NCI-H2227 treated with DMSO at 0.1 percent for 48 hours (cell line): Measurements from ENCODE around the gene SCAF8.
"Not testable (repeated sequence)": the region's sequence is repeated elsewhere in the genome, so short reads cannot be mapped to it uniquely, and the experiment has no call there.

ENCODE experiments used
- DNase-seq: peaks from one replicate; lab custom pipeline; 2025; lab: John Stamatoyannopoulos, UW

Gene SCAF8

DNA sequence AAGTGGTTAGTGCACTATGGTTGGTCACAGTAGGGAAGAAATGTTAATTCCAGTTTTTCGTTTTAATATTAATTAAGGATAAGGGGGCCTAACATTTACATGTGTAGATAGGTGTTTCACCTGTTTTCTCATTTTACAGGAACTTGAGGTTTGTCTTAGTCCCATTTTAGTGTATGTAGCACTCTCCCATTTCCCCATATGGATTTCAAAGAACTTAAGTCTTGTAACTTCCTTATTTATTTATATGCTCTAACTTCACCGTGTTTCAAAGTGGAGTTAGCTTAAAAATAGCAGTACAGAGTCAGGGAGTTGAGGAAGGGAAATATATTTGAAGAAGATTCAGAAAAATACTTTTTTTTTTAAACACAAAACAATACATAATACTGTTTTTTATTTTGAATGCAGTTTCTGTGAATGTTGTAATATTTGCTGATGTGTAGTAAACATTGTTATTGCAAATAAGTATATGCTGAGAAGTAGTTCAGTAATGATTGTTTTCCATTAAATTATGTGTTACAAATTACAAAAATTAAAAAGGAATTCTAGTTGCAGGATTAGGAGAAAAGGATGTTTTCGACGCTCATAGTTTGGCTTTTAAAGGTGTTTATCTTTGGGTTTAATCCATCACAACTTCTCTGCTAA lies 3.5 kb downstream of the SCAF8 start:
- DNase-seq: no peak

DNA sequence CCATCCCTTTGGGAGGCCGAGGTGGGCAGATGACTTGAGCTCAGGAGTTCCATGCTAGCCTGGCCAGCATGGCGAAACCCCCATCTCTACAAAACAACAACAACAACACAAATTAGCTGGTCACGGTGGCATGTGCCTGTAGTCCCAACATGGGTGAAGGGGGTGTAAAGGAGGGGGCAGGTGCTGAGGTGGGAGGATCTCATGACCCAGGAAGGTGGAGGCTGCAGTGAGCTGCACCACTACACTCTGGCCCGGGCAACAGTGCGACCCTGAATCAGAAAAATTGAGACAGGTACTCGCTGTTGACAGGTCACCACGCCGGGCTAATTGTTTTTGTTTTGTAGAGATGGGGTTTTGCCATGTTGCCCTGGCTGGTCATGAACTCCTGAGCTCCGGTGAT lies 4.2 kb downstream of the SCAF8 start:
- no peak for DNase-seq

DNA sequence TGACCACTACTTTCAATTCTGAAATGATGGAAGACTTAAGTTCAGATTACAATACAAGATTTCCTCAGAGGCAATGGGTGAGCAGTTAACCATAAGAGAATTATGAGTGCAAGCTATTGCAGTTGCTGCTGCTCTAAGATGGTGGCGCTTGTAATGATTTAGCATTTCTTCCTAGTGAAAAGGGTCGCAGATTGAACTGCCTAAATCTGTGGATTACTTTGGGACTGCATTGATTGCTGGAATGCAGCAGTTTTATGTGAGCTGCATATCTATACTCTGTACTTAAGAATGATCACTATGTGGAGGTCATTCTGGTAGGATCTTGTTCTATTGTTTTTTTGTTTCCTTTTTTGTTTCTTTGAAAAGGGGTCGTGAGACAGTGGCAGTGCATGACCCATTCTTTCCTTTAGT lies 5.3 kb downstream of the SCAF8 start:
- no peak for DNase-seq

DNA sequence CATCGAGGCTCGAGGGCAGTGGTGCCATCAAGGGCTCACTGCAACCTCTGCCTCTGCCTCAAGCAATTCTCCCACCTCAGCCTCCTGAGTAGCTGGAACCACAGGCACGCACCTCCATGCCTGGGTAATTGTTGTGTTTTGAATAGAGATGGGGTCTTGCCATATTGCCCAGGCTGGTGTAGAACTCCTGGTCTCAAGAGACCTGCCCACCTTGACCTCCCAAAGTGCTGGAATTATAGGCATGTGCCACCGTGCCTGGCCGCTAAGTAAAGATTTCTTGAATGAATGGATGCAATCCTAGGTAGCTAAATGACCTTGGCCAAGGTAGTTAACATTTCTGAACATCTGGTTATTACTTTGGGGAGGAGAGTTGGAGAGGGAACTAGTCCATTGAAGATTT lies 7.4 kb downstream of the SCAF8 start:
- DNase-seq: no peak

DNA sequence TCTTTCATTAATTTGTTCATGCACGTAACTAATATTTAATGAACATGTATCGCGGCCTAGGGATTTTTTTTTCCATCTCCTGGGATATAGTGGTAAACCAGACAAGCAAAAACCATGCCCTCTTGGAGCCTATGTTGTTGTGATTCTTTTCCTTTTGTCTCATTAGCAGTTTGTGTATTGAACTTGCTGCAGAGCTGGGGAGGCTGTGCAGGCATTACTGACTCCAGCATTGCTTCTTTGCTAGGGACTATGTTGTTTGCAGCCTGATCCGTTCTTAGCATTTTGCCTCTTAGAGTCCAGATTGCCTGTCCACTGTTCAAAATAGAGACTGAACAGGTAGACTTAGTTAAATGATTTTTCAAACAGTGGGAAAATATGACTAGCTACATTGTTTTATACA lies 9.7 kb downstream of the SCAF8 start:
- no peak for DNase-seq

DNA sequence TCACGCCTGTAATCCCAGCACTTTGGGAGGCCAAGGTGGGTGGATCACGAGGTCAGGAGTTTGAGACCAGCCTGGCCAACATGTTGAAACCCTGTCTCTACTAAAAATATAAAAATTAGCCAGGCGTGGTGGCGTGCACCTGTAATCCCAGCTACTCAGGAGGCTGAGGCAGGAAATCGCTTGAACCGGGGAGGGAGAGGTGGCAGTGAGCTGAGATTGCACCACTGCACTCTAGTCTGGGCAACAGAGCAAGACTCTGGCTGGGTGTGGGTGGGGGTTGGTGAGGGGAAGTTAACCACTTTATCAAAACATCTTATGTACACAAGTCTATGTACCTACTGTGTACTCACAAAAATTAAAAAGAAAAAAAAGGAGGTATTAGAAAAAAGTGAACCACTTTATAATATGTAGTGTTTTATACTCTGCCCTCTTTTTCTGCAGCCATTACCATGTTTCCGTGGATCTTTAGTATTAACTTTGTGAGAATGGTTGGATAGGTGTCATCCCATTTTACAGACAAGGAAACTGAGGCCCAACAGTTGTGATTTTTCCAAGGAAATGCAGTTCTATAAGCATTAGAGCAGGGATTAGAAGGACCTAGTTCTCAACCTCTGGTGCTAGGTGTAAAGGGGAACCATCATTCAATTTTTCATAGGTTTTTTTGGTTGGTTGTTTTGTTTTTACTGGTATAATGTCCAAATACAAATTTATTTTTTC lies 11.0 kb downstream of the SCAF8 start:
- DNase-seq: not testable (repeated sequence)

DNA sequence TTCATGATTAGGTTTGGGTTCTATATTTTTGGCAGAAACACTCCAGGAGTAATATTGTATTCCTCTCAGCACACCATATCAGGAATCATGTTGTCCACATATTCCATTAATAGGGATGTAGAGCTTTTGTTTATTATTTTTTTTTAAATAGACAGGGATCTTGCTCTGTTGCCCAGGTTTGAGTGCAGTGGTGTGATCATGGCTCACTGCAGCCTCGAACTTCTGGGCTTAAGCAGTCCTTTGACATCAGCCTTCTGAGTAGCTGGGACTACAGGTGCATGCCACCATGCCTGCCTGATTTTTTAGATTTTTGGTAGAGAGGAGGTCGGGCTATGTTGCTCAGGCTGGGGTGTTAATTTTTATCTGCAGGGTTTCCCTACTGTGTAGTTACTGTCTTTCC lies 12.0 kb downstream of the SCAF8 start:
- no peak for DNase-seq

DNA sequence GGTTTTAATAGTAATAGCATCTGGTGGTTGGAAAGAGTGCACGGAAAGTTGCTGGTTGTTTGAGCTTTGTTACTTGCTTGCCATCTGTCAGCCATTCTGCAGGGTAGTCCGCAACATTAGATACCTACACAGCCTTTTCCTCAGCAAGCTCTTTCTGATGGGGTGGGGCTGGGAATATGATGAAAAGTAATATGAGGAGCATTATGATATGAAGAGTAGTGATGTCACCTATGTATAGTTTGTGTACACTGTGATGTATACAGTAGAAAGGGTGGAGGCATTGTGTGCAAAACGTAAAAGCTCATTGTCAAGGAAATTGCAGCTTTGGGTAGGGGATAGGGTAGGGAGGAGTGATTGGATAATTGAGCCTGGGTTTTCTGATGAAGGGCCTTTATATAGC lies 16.1 kb downstream of the SCAF8 start:
- DNase-seq: no peak

DNA sequence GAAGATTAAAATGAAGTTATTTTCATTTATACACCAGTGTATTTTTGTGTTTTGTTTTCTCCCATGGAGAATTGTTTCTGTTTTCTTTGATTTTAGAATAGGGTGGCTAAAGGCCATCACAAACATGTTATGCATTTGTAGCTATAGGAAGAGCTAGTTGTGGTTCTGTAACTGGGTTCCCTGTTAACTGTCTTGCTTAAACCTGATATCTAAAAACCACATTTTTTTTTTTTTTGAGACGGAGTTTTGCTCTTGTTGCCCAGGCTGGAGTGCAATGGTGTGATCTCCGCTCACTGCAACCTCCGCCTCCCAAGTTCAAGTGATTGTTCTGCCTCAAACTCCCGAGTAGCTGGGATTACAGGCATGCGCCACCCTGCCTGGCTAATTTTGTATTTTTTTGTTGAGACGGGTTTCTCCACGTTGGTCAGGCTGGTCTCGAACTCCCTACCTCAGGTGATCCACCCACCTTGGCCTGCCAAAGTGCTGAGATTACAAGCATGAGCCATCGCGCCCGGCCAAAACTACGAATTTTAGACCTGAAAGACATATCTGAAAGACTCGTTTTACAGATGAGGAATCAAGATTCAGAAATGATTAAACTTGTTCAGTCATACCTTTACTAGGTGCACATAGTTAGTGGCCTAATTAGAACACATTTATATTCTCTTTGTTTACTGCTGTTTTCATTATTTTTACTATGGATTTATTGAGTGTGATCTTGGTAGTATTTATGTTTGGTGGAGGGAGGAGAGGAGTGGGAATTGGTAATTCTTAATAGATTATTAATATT lies 18.0 kb downstream of the SCAF8 start:
- DNase-seq: no peak

DNA sequence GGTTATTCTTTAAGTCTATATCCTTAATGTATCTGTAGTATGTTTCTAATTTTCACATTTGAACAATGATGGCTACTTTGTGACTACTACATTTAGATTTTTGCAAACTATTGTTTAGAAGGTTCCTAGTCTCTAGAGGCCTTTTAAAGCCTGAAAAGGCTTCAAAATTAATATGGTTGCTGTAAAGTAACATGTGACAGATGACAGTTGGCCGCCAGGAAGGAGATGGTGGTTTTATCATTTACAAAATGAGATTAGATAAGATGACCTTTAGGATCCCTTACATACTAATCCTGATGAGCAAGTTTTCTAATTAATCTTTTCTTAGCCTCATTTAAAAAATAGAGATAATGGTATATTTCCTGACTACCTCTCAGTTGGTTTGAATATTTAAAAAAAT lies 18.8 kb downstream of the SCAF8 start:
- no peak for DNase-seq

DNA sequence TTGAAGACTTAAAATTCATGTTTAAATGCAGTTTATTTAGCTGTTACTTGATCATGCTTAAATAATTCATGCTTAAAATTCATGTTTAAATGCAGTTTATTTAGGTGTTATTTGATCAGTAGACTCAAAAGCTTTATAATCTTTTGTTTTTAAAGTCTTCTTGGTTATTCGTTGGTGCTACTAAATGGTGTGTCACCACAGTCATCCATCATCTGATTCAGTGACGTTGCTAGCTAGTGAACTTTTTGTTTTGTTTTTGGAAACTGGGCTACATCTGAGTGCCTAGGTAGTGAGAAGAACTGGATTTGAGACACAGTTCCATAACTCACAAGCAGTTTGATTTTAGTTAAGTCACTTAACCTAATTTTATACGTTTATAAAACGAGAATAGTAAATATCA lies 20.9 kb downstream of the SCAF8 start:
- no peak for DNase-seq

DNA sequence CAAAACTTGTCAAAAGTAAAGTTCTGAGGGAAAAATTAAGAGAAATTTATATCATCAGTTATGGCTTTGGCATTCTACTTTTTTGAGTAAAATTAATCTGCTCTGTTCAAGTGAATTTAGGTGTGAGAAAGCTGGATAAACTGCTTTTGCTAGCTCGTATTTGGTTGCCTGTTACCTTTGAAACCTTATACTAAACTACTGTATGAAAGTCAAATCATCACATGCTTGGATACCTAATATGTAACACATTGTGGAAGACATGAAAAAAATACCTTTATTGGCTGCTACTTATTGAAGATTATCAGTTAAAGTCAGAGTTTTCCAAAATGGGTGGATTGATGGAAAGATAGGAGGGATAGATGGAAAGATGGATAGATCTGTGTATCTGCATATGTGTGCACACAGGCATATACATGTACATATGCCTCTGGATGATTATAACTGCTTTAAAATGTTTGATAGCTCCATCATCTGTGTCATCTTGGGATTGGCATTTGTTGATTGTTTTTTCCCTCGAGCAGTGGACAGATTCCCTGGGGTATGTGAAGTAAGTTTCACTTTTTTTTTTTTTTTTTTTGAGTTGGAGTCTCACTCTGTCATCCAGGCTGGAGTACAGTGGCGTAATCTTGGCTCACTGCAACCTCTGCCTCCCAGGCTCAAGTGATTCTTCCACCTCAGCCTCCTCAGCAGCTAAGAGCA lies 24.3 kb downstream of the SCAF8 start:
- no peak for DNase-seq

DNA sequence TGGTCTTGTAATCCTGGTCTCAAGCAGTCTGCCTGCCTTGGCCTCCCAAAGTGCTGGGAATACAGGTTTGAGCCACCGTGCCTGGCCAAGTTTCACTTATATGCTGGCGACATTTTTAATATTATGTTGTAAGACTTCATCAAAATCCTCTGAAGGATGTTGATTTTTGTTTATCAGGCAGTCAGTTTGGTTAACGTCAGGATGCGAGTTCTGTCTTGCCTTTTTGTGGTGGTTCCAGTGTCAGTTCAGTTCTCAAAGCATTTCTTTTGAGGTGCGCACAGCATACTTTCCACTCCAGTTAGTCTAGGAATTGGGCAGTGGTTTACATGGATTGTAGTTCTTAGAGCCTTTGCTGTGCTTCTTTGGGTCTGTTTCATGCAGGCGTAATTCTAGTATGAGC lies 24.9 kb downstream of the SCAF8 start:
- no peak for DNase-seq

DNA sequence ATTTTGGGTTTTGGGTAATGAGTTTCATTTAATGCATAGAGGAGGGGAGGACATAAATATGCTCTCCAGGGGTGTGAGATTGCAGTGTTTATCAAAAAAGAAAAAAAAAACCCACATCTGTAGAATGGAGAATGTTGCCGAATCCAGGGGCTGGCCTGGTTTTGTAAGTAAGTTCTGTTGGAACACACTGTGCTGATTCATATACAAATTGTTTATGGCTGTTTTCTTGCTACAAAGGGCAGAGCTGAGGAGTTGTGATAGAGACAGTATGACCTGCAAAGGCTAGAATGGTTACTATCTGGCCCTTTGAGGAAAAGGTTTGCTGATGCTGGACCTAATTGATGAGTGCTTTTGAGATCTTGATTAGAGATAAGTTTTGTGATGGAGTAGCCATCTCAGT lies 30.4 kb downstream of the SCAF8 start:
- DNase-seq: no peak

DNA sequence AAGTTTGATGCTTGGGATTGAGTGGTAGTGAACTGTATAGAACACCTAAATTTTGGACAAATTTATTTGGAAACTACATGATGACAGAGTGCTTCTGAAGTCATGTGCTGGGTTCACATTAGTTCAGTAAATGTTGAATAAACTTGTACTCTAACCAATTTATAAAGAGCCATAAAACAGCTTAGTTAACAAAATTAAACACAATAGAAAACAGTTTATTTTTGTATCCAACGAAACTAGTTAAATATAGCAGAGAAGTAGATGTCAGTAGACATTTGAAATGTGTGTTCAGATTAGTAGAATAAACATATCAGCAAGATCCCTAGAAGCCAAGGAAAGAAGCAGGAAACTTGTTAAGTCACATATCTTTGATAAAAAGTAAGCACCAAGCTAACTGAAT lies 32.1 kb downstream of the SCAF8 start:
- DNase-seq: no peak

DNA sequence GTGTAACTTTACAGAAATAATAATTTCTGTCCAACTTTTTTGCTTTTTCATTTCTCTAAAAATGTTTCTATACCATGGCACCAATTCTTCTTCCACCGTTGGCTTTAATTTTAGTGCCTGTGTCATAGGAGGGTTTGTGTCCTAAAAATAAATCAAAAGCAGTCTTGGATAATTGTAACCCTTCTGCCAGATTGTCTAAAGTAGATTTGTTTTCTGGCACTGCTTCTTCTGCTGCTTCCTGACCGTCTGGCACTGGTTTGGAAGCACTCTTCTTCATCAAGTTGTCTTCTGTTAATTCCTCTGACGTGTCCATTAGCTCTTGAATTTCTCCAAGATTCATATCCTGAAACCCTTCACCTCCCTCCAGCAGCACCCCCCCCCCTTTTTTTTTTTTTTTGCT lies 33.1 kb downstream of the SCAF8 start:
- DNase-seq: no peak

DNA sequence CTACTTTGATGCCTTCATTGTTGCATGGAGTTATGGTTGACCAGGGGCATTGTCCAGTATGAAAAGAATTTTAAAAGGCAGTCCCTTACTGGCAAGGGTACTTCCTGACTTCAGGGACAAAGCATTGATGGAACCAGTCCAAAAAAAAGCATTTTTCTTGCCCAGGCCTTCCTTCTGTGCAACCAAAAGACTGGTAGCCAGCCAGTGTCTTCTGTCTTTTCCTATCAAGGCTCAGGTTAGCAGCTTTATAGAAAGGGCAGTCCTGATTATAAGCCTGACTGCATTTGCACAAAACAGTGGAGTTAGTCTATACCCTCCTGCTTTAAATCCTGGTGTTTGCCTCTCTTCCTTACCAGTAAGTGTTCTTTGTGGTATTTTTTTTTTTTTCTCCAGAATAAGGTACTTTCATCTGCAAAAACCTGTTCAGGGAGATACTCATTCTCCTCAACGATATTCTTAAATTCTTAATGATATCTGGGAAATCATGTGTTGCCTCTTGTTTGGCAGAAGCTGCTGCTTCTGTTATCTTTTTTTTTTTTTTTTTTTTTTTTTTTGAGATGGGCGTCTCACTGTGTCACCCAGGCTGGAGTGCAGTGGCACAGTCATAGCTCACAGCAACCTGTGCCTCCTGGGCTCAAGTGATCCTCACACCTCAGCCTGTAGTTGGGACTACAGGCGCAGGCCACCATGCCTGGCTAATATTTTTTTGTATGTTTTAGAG lies 33.9 kb downstream of the SCAF8 start:
- no peak for DNase-seq

DNA sequence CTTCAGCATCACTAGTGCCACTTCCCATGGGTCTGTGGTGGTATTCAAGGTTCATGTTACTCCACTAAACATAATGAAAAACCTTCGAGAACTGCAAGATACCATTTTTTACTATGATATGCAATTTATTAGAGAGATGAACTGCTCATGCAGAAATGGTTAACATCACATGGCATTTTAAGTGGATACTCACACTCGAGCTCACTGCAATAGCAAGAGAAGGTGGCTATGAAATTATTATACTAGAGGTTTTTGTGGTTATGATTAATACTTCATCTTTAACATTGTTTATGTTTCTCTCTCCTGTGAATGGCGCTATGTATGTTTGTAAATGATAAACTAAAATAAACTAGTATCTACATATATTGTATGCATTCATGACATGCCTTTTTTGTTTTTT lies 35.1 kb downstream of the SCAF8 start:
- no peak for DNase-seq

DNA sequence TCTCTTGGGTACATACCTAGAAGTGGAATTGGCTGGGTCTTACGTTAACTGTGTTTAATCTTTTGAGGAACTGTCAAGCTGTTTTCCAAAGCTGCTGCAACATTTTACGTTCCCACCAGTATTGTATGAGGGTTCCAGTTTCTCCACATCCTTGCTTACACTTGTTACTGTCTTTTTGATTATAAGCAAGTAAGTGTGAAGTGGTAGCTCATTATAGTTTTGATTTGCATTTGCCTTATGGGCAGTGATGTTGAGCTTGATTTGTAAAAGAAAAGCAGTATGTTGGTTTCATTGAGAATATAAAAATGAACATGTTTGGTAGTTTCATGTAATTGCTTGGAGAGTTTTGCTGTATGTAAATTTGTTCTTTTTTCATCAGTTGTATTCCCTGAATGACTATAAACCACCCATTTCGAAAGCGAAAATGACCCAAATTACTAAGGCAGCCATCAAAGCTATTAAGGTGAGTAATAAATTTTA lies 40.4 kb downstream of the SCAF8 start:
- DNase-seq: no peak

DNA sequence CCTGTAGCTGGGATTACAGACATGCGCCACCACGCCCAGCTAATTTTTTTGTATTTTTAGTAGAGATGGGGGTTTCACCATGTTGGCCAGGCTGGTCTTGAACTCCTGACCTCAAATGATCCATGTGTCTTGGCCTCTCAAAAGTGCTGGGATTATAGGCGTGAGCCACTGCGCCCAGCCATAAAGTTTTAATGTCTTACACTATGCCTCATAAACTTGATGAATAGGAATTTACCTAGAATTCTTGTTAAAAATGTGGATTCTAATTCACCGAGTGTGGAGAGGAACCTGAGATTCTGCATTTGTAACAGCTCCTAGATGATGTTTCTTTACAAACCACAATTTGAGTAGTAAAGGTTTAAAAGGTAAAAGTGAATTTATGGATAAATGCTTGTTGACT lies 45.9 kb downstream of the SCAF8 start:
- DNase-seq: not testable (repeated sequence)

DNA sequence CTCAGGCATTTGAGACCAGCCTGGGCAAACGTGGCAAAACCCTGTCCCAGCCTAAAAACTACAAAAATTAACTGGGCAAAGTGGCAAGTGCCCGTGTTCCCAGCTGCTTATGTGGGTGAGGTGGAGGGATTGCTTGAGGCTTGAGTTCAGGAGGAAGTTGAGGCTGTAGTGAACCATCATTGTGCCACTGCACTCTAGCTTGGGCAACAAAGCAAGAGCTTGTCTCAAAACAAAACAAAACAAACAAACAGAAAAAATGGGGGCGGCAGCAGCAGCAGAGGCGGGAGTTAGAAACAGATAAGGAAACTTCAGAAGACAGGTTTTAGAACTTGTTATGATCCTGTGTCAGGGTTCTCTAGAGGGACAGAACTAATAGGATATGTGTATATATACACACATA lies 49.0 kb downstream of the SCAF8 start:
- DNase-seq: no peak

DNA sequence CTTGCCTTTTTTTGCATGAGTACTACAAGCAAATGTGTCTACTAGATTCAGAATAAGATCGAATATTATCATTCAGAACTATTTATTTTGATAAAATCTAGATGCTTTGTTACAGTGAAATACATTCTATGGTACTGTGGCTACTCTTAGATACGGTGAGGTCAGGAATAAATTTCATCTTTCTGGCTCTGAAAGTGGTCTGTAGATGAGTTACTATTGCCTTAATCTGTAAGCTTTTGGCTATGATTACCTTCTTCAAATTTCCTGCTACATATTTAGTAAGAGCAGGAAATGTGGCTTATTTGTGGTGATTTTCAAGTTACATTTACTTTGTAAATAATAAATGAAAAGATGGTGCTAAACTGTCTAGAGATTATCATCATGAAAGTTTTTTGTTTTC lies 50.0 kb downstream of the SCAF8 start:
- no peak for DNase-seq
